ENCODE results near the gene NKIRAS2.

Gene NKIRAS2

DNA sequence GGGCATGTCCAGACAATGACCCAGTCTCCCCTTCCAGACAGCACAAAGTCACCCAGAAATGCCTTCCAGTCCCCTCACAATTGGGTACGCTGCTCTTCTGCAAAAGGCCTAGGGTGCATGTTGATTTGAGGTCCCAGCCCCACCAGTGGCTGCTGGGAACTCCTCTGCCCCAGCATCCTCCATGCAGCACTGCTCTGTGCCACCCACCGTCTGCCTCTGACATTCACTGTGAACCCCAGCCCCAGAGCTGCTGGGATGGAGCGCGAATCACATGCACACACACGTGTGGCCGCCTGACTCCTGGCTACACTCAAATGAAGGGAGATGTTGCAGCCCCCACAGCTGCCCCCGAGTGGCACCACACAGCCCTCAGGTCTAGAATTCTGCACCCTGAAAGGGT lies 31.8 kb downstream of the NKIRAS2 start:
- no peak overlapping the region for H3K4me3 ChIP-seq (ENCODE audit: low read length)
- peaks cover 7% of the 10 kb centered on the region for H3K9me3 ChIP-seq (ENCODE audit: control insufficient read depth, insufficient read depth, low read length)
- H3K79me2 ChIP-seq (ENCODE audit: control insufficient read depth, low read length): no peaks in the 10 kb centered on the region
- TF ChIP-seq EZH2phosphoT487 (IDR thresholded peaks at IDR 0.05; ENCODE audit: borderline replicate concordance, low read length): no peak
- TF ChIP-seq, protein P1, sequence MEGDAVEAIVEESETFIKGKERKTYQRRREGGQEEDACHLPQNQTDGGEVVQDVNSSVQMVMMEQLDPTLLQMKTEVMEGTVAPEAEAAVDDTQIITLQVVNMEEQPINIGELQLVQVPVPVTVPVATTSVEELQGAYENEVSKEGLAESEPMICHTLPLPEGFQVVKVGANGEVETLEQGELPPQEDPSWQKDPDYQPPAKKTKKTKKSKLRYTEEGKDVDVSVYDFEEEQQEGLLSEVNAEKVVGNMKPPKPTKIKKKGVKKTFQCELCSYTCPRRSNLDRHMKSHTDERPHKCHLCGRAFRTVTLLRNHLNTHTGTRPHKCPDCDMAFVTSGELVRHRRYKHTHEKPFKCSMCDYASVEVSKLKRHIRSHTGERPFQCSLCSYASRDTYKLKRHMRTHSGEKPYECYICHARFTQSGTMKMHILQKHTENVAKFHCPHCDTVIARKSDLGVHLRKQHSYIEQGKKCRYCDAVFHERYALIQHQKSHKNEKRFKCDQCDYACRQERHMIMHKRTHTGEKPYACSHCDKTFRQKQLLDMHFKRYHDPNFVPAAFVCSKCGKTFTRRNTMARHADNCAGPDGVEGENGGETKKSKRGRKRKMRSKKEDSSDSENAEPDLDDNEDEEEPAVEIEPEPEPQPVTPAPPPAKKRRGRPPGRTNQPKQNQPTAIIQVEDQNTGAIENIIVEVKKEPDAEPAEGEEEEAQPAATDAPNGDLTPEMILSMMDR (IDR thresholded peaks at IDR 0.05; ENCODE audit: low read depth, low read length, poor library complexity, severe bottlenecking): no peak
- no peaks in the 10 kb centered on the region for H3F3A ChIP-seq (ENCODE audit: control insufficient read depth, insufficient read depth)
- H3K36me3 ChIP-seq (ENCODE audit: control insufficient read depth, low read length): no peaks in the 10 kb centered on the region
- no peaks in the 10 kb centered on the region for H3K9me2 ChIP-seq (replicated peaks; ENCODE audit: control insufficient read depth, low read length)
- no peak overlapping the region for H3K27ac ChIP-seq (ENCODE audit: low read depth, low read length)
- H3K4me1 ChIP-seq (ENCODE audit: control insufficient read depth, low read length): no peaks in the 10 kb centered on the region
- H3K27me3 ChIP-seq (ENCODE audit: control insufficient read depth, low read length): peaks cover 65% of the 10 kb centered on the region
- no peaks in the 10 kb centered on the region for H4K20me1 ChIP-seq (ENCODE audit: control insufficient read depth, insufficient read depth, low read depth, low read length)
- no peak overlapping the region for H3K4me2 ChIP-seq (ENCODE audit: low read length)

DNA sequence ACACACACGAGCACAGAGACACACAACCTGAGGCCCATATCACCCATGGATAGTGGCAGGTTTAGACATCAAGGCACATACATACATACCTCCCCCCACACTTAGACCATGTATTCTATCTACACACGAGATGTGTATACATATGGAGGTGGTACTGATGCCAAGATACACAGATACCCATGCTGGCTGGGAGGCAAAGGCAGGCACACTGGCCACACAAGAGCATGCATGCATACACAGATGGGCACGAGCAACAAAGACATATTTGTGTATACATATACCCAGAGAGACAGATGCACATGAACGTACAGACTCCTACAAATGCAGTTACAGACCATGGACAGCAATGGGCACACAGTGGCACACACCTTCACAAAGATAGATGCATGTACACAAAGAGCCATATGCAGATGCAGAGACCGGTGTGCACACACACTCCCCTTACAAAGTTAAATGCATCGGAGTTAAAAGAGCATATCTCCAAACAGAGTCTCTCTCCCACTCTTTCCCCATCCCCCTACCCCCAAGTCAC lies 32.5 kb downstream of the NKIRAS2 start:
- Histone ChIP-seq H3K4me1 (ENCODE audit: control insufficient read depth, low read length) (no peaks in the 10 kb centered on the region), H3K9me3 (ENCODE audit: control insufficient read depth, insufficient read depth, low read length) (peaks cover 9% of the 10 kb centered on the region), H3K4me2 (ENCODE audit: low read length) (no peak overlapping the region), H4K20me1 (ENCODE audit: control insufficient read depth, insufficient read depth, low read depth, low read length) (no peaks in the 10 kb centered on the region), H3F3A (ENCODE audit: control insufficient read depth, insufficient read depth) (no peaks in the 10 kb centered on the region), H3K36me3 (ENCODE audit: control insufficient read depth, low read length) (no peaks in the 10 kb centered on the region), H3K27me3 (ENCODE audit: control insufficient read depth, low read length) (peaks cover 65% of the 10 kb centered on the region), H3K79me2 (ENCODE audit: control insufficient read depth, low read length) (no peaks in the 10 kb centered on the region), H3K4me3 (ENCODE audit: low read length) (no peak overlapping the region), H3K27ac (ENCODE audit: low read depth, low read length) (no peak overlapping the region), H3K9me2 (replicated peaks; ENCODE audit: control insufficient read depth, low read length) (no peaks in the 10 kb centered on the region)
- TF ChIP-seq, protein P1 (IDR thresholded peaks at IDR 0.05; ENCODE audit: low read depth, low read length, poor library complexity, severe bottlenecking): no peak
- no peak for TF ChIP-seq EZH2phosphoT487 (IDR thresholded peaks at IDR 0.05; ENCODE audit: borderline replicate concordance, low read length)

DNA sequence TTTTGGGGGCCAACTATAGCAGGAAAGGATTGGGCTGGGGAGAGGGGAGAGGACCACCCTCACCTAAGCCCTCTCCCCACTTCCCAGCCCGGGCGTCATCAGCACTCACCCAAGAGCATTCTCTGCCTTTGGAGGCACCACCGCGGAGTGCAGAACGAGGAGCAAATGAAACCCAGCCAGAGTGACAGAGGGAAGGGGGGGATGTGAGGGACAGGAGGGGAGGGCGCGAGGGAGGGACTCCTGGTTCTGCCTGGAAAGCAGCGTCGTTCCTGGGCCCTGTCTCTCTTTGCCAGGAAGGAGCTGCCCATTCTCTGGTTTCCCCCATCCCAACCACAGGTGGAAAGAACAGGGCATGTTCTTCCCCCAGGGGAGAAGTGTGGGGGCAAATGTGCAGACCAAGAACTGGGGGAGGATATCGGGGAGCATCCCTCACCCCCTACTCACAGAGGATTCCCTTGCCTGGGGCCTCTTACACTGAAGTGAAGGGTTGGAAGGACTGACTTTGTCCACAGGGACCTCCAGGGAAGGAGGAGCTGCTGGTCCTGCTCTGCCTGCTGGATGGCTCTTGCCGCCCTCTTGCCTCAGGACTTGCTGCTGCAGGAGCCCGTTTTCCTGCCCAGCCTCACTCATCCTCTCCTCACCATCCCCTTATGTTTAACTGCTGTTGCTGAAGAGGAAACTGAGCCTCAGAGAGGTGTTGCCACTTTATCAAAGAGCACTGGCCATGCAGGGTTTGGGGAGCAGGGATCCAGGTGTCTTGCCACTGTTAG lies 34.0 kb downstream of the NKIRAS2 start:
- Histone ChIP-seq H3K4me1 (ENCODE audit: control insufficient read depth, low read length) (no peaks in the 10 kb centered on the region), H4K20me1 (ENCODE audit: control insufficient read depth, insufficient read depth, low read depth, low read length) (no peaks in the 10 kb centered on the region), H3K4me2 (ENCODE audit: low read length) (no peak overlapping the region), H3K36me3 (ENCODE audit: control insufficient read depth, low read length) (no peaks in the 10 kb centered on the region), H3F3A (ENCODE audit: control insufficient read depth, insufficient read depth) (no peaks in the 10 kb centered on the region), H3K4me3 (ENCODE audit: low read length) (no peak overlapping the region), H3K9me2 (replicated peaks; ENCODE audit: control insufficient read depth, low read length) (no peaks in the 10 kb centered on the region), H3K27me3 (ENCODE audit: control insufficient read depth, low read length) (peaks cover 55% of the 10 kb centered on the region), H3K9me3 (ENCODE audit: control insufficient read depth, insufficient read depth, low read length) (peaks cover 9% of the 10 kb centered on the region), H3K79me2 (ENCODE audit: control insufficient read depth, low read length) (no peaks in the 10 kb centered on the region), H3K27ac (ENCODE audit: low read depth, low read length) (no peak overlapping the region)
- TF ChIP-seq, protein P1 (IDR thresholded peaks at IDR 0.05; ENCODE audit: low read depth, low read length, poor library complexity, severe bottlenecking): no peak
- no peak for TF ChIP-seq EZH2phosphoT487 (IDR thresholded peaks at IDR 0.05; ENCODE audit: borderline replicate concordance, low read length)
